PFSK-1 (cell line): ENCODE measurements around the gene TMEM198.
A peak's percentile ranks its signal among the peaks of the same experiment; 100 is the strongest.

Experiments
- FOXP2 ChIP-seq: optimal IDR thresholded peaks from 2 replicates; pipeline ENCODE3; 2011; ENCODE audit warnings: borderline replicate concordance, control low read depth, inconsistent platforms; ENCODE audit not compliant: insufficient read depth; ENCODE audit errors: extremely low read length, extremely low read depth
- POLR2AphosphoS5 ChIP-seq: IDR thresholded peaks from 2 replicates; pipeline ENCODE4 v1.6.1; 2012; ENCODE audit warnings: low read depth, mild to moderate bottlenecking, control low read depth, low read length, moderate library complexity
- SIN3A ChIP-seq: IDR thresholded peaks from 2 replicates; pipeline ENCODE4 v1.6.1; 2012; ENCODE audit warnings: mild to moderate bottlenecking, low read length, moderate library complexity, borderline replicate concordance; ENCODE audit not compliant: insufficient read depth
- TAF1 ChIP-seq: IDR thresholded peaks from 2 replicates; pipeline ENCODE4 v1.6.1; 2012; ENCODE audit warnings: low read length, control low read depth, borderline replicate concordance; ENCODE audit not compliant: insufficient read depth
- TF ChIP-seq, protein P1 (sequence below), 2 experiments: IDR thresholded peaks; 2 replicates each; pipeline versions ENCODE4 v1.6.1 to v1.8.0; 2011 to 2012; ENCODE audit warnings: low read depth in 2 of 2, low read length in 2 of 2, control low read depth in 1 of 2, inconsistent platforms in 1 of 2, mild to moderate bottlenecking in 1 of 2, moderate library complexity in 1 of 2; ENCODE audit not compliant: insufficient read depth in 1 of 2

TMEM198 gene

GRCh38 chr2:219537657-219538488, 6.0 kb upstream of the TMEM198 start:
- TF ChIP-seq SIN3A = no peak

DNA sequence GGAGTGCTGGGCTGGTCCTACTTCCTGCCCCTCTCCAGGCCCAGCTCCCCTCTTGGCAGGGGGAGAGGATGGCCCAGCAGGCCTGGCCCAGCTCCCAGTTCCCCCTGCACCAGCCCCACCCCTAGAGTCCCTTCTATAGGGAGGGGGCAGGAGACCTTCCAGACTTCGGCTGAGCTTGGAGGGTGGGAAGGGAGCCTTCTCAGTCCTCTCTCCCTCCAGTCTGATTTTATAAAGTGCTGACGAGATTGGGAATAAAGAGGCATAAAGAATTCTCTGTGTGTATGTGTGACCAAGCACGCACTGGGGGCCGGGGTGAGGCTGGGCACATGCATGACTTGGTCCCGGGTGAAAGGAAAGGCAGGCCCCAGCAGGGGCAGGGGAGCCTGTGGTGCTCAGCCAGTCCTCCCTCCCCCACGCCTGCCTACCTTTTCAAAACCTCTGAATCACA, 5.3 kb upstream of the TMEM198 start:
- no peak for TF ChIP-seq FOXP2

- no peak for TF ChIP-seq FOXP2
Observed at GRCh38 chr2:219538956-219539788, 4.7 kb upstream of the TMEM198 start.

GRCh38 chr2:219539926-219540678, 3.7 kb upstream of the TMEM198 start:
- TF ChIP-seq, protein P1, sequence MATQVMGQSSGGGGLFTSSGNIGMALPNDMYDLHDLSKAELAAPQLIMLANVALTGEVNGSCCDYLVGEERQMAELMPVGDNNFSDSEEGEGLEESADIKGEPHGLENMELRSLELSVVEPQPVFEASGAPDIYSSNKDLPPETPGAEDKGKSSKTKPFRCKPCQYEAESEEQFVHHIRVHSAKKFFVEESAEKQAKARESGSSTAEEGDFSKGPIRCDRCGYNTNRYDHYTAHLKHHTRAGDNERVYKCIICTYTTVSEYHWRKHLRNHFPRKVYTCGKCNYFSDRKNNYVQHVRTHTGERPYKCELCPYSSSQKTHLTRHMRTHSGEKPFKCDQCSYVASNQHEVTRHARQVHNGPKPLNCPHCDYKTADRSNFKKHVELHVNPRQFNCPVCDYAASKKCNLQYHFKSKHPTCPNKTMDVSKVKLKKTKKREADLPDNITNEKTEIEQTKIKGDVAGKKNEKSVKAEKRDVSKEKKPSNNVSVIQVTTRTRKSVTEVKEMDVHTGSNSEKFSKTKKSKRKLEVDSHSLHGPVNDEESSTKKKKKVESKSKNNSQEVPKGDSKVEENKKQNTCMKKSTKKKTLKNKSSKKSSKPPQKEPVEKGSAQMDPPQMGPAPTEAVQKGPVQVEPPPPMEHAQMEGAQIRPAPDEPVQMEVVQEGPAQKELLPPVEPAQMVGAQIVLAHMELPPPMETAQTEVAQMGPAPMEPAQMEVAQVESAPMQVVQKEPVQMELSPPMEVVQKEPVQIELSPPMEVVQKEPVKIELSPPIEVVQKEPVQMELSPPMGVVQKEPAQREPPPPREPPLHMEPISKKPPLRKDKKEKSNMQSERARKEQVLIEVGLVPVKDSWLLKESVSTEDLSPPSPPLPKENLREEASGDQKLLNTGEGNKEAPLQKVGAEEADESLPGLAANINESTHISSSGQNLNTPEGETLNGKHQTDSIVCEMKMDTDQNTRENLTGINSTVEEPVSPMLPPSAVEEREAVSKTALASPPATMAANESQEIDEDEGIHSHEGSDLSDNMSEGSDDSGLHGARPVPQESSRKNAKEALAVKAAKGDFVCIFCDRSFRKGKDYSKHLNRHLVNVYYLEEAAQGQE (IDR thresholded peaks at IDR 0.05; ENCODE audit: insufficient read depth in 1 of 2, low read depth in 2 of 2, low read length in 2 of 2) = no peak
- no peak for TF ChIP-seq POLR2AphosphoS5
- no peak for TF ChIP-seq SIN3A
- no peak for TF ChIP-seq FOXP2
- no peak for TF ChIP-seq TAF1

GRCh38 chr2:219540784-219541504, 2.9 kb upstream of the TMEM198 start:
- TF ChIP-seq, protein P1 (IDR thresholded peaks at IDR 0.05; ENCODE audit: insufficient read depth in 1 of 2, low read depth in 2 of 2, low read length in 2 of 2) = no peak
- TF ChIP-seq SIN3A = no peak
- TF ChIP-seq POLR2AphosphoS5 = no peak
- TF ChIP-seq TAF1 = no peak
- TF ChIP-seq FOXP2 = no peak

GRCh38 chr2:219541611-219542180, 2.1 kb upstream of the TMEM198 start:
- TF ChIP-seq FOXP2 (peak; percentile 65), POLR2AphosphoS5 (no peak), TAF1 (no peak), SIN3A (no peak)
- TF ChIP-seq, protein P1 (IDR thresholded peaks at IDR 0.05; ENCODE audit: insufficient read depth in 1 of 2, low read depth in 2 of 2, low read length in 2 of 2) = no peak
